A549 (cell line): ENCODE data around the gene TTC27.

Experiments used
- CHD2 ChIP-seq: fragments of 150-350 bp; IDR thresholded peaks from 2 replicates; pipeline ENCODE4 v1.6.1; 2014; ENCODE audit warnings: low read length; ENCODE audit not compliant: partially characterized antibody
- CTCF ChIP-seq: fragments of >200 bp; sonication (Bioruptor Twin); formaldehyde crosslinking; IDR thresholded peaks from 3 replicates; pipeline ENCODE4 v1.5.1; 2016
- E2F6 ChIP-seq: IDR thresholded peaks from 2 replicates; pipeline ENCODE4 v1.6.1; 2012; ENCODE audit warnings: low read depth, borderline replicate concordance
- MAX ChIP-seq: IDR thresholded peaks from 2 replicates; pipeline ENCODE4 v1.6.1; 2012
- MYC ChIP-seq: IDR thresholded peaks from 2 replicates; pipeline ENCODE4 v1.6.1; 2012; ENCODE audit warnings: mild to moderate bottlenecking, inconsistent platforms, low read length, improper control_type of control experiment, borderline replicate concordance
- NPAS2 ChIP-seq: fragments of 250-450 bp; sonication (Bioruptor Pico); IDR thresholded peaks from 2 replicates; pipeline ENCODE4 v1.8.0; 2022; ENCODE audit warnings: mild to moderate bottlenecking, moderate library complexity, borderline replicate concordance
- POLR2A ChIP-seq: IDR thresholded peaks from 2 replicates; pipeline ENCODE4 v1.6.1; 2012; ENCODE audit warnings: mild to moderate bottlenecking, low read length
- RAD21 ChIP-seq, 2 experiments: fragments of >200 bp in 1 of 2; sonication (Bioruptor Twin) in 1 of 2; formaldehyde crosslinking in 1 of 2; IDR thresholded peaks in 1 of 2; conservative IDR thresholded peaks in 1 of 2; 2 replicates in 1 of 2; 3 replicates in 1 of 2; pipeline ENCODE4 v1.6.1; 2012 to 2018; ENCODE audit warnings: inconsistent platforms in 1 of 2
- RNF2 ChIP-seq: fragments of 200-600 bp; sonication (generic); IDR thresholded peaks from 2 replicates; pipeline ENCODE4 v1.6.1; 2016; ENCODE audit warnings: low read depth, mild to moderate bottlenecking, antibody characterized with exemption, moderate library complexity, borderline replicate concordance

- TF ChIP-seq MYC (no peak), CHD2 (no peak), E2F6 (no peak), CTCF (no peak), MAX (no peak), RAD21 (conservative IDR thresholded peaks at IDR 0.05 in 1 of 2, IDR thresholded peaks at IDR 0.05 in 1 of 2) (no peak), POLR2A (no peak), RNF2 (no peak), NPAS2 (CRISPR knock-in tag) (no peak)
These were observed 60.7 kb downstream of the TTC27 start for GRCh38 chr2:32688541-32688940.
